Right atrium auricular region (tissue), 2 donors: ENCODE results near the gene AP1B1. TPM values are rescaled to one million over a fixed set of nuclear protein-coding genes. Genes with fewer than 3 reads are reported as not detected.

ENCODE experiments used
- DNase-seq: peaks from one replicate; pipeline ENCODE4 v3.0.0-alpha.2; 2019; ENCODE audit warnings: low spot score
- H3K27ac ChIP-seq, 2 donors: fragments of 200-600 bp; sonication (generic); 1 replicate in 1 of 2; 2 replicates in 1 of 2; pipeline ENCODE4 v1.5.1; 2016 to 2019
- H3K27me3 ChIP-seq, 2 donors: fragments of 200-600 bp; sonication (generic); one replicate each; pipeline versions ENCODE4 v1.5.1 to v1.6.0; 2017 to 2019
- H3K36me3 ChIP-seq: fragments of 200-600 bp; sonication (generic); one replicate; pipeline ENCODE4 v1.5.1; 2016
- H3K4me1 ChIP-seq, 2 donors: fragments of 200-600 bp; sonication (generic); one replicate each; pipeline versions ENCODE4 v1.5.1 to v1.6.0; 2017 to 2019
- H3K4me3 ChIP-seq, 2 donors: fragments of 200-600 bp; sonication (generic); 1 replicate in 1 of 2; 2 replicates in 1 of 2; pipeline ENCODE4 v1.5.1; 2017 to 2019; ENCODE audit warnings: mild to moderate bottlenecking in 1 of 2, moderate library complexity in 1 of 2
- H3K9me3 ChIP-seq, 2 donors: fragments of 200-600 bp; sonication (generic); one replicate each; pipeline ENCODE4 v1.5.1; 2019
- CTCF ChIP-seq, 2 donors: fragments of 200-600 bp; sonication (generic); IDR thresholded peaks; one replicate each; pipeline ENCODE4 v1.5.1; 2019; ENCODE audit warnings: antibody characterized with exemption in 2 of 2
- total RNA-seq, 2 donors: library from RNA; depleted of rRNA; stranded (reverse); fragments of >200 nt; gene quantifications; one replicate each; pipeline ENCODE4 v1.1.0, GENCODE V29; 2016

Gene AP1B1
- total RNA-seq, 2 donors from 2014 or later: 31.4 to 46.2 TPM

GRCh38 chr22:29400576-29400975 is 12.2 kb upstream of the AP1B1 start:
- Histone ChIP-seq H3K36me3 (no peaks in the 10 kb centered on the region), H3K27ac (no peak overlapping the region), H3K4me3 (no peak overlapping the region), H3K4me1 (no peaks in the 10 kb centered on the region), H3K27me3 (no peaks in the 10 kb centered on the region), H3K9me3 (no peaks in the 10 kb centered on the region)
- TF ChIP-seq CTCF (IDR thresholded peaks at IDR 0.05): no peak
- DNase-seq: no peak

DNA sequence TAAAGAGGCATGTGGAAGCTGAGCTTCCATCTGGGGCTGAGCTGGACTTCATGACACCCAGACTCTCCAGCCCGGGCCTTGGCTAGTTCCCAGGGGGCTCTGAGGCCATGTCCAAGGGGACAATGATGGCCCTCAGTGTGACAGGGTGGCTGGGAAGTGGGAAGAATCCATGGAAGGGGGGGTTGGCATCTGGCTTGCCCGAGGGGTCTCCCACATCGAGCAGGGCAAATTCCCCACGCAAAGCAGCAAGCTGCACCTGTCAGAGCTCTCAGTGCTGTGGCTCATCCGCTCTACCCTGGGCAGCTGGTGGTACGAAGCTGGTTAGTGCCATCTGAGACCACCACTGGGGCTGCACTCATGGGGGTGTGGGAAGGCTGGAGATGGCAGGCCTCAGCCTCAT is 9.4 kb upstream of the AP1B1 start:
- Histone ChIP-seq H3K27me3 (no peaks in the 10 kb centered on the region), H3K36me3 (no peaks in the 10 kb centered on the region), H3K27ac (no peak overlapping the region), H3K9me3 (no peaks in the 10 kb centered on the region), H3K4me1 (peaks cover 0 to 4% of the 10 kb centered on the region in 2 donors), H3K4me3 (no peak overlapping the region)
- no peak for TF ChIP-seq CTCF (IDR thresholded peaks at IDR 0.05)
- DNase-seq: no peak

GRCh38 chr22:29396126-29396525 is 7.8 kb upstream of the AP1B1 start:
- H3K36me3 ChIP-seq: no peaks in the 10 kb centered on the region
- no peaks in the 10 kb centered on the region for H3K9me3 ChIP-seq
- DNase-seq: no peak
- H3K4me1 ChIP-seq: peaks cover 0 to 4% of the 10 kb centered on the region in 2 donors
- no peak overlapping the region for H3K27ac ChIP-seq
- H3K27me3 ChIP-seq: no peaks in the 10 kb centered on the region
- no peak overlapping the region for H3K4me3 ChIP-seq
- no peak for TF ChIP-seq CTCF (IDR thresholded peaks at IDR 0.05)

DNA sequence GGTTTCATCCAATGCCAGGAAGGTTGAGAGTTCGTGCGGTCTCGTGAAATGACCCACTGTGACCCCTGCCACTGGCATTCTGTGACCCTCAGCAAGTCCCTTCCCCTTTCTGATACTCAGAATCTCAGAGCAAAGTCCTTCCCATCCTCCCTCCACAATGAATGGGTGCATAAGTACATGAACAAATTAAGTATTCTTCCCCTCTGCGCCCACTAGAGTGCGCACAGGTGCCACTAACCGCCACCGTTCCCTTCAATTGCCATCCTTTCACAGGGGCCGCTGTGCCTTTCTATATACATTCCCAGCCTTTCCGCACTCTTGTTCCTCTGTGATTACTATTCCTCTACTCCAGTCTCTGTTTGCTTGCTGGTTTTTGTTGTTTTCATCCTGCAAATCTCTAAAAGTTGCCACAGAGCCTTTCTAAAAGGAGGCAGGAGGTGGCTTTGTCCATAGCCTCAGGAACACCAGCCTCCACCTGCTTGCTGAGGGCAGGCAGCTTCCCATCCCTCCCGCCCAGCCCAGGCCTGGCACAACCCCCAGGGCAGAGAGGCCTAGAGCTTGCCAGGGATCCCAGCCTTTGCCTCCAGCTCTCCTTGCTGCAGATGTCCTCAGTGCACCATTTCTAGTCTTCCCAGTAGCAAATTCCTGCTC is 6.7 kb upstream of the AP1B1 start:
- H3K9me3 ChIP-seq: no peaks in the 10 kb centered on the region
- DNase-seq: no peak

GRCh38 chr22:29393019-29393608 is 4.7 kb upstream of the AP1B1 start:
- peaks cover 0 to 12% of the 10 kb centered on the region in 2 donors for H3K4me1 ChIP-seq
- no peak overlapping the region for H3K4me3 ChIP-seq
- no peaks in the 10 kb centered on the region for H3K9me3 ChIP-seq
- no peak overlapping the region for H3K27ac ChIP-seq
- TF ChIP-seq CTCF (IDR thresholded peaks at IDR 0.05): no peak
- no peaks in the 10 kb centered on the region for H3K36me3 ChIP-seq
- no peaks in the 10 kb centered on the region for H3K27me3 ChIP-seq
- DNase-seq: peak; percentile 26

More for the DNA sequence above, 6.7 kb upstream of the AP1B1 start:
- H3K36me3 ChIP-seq: no peaks in the 10 kb centered on the region
- no peaks in the 10 kb centered on the region for H3K27me3 ChIP-seq
- H3K27ac ChIP-seq: no peak overlapping the region
- H3K4me3 ChIP-seq: no peak overlapping the region
- TF ChIP-seq CTCF (IDR thresholded peaks at IDR 0.05): peak; percentile 75 to 85
- H3K4me1 ChIP-seq: peaks cover 0 to 4% of the 10 kb centered on the region in 2 donors
